Left forelimb (tissue), 1 donor: ENCODE data around the gene ARPP19.
"Not testable (repeated sequence)": the region's sequence is repeated elsewhere in the genome, so short reads cannot be mapped to it uniquely, and the experiment has no call there.

Experiments
- DNase-seq: peaks from one replicate; pipeline ENCODE4 v3.0.0-alpha.2; 2018; ENCODE audit warnings: low spot score

ARPP19 gene

DNA sequence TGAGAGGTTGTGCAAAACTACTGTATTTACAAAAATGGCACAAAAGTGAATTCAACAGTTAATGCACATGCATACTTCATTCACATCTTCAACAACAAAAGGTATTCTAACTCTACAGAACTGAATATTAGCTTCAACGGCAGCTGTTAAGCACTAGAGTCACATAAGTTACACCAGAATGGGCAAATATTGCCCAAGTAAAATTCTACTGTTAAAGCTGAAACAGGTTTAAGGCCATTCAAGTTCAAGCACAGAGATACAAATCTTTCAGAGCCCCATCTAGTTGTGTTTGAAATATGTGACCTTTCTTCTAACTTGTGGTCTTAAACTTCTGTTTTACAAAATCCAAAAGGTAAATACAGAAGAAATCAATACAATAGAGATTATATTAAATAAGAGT lies 17.6 kb downstream of the ARPP19 start:
- not testable (repeated sequence) for DNase-seq

DNA sequence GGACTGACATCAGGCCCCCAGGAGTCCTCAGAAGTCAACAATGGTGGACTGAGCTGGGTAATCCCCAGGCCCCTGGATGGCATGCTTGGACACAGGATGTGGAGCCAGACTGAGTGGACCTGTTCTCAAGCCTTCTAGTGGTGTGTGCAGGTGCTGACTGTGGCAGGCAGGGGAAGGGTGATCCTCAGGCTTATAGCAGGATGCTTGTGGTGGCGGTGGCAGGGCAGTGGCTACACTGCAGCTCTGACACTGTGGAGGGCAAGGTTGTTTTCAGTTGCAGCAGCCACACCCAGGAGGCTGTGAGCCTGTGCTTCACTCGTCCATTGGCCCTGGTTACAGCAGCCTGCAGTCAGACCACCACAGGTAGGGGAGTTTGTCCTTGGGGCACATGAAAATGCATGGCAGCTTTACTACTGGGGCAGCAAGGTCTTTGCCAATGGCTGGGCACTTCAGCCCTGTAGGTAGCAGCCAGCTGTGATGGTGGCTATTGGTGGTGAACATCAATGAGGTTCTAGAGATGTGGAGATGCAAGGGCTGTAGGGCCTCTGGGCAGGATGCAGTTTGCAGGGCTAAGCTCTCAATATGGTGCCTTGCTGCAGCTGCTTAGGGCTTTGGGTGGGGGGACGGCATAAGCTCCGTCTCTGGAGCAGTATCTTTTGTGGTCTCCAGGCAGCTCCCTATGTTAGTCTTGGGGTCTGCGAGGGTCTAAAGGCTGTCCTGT lies 22.6 kb downstream of the ARPP19 start:
- no peak for DNase-seq

DNA sequence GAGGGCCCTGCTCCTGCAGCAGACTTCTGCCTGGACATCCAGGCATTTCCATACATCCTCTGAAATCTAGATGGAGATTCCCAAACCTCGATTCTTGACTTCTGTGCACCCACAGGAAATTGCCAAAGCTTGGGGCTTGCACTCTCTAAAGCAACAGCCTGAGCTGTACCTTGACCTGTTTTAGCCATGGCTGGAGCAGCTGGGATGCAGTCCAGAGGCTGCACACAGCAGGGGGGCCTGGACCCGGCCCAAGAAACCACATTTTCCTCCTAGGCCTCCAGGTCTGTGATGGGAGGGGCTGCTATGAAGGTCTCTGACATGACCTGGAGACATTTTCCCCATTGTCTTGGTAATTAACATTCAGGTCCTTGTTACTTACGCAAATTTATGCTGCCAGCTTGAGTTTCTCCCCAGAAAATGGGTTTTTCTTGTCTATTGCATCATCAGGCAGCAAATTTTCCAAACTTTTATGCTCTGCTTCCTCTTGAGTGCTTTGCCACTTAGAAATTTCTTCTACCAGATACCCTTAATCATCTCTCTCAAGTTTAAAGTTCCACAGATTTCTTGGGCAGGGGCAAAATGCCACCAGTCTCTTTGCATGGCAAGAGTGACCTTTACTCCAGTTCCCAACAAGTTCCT lies 28.3 kb downstream of the ARPP19 start:
- DNase-seq = no peak

DNA sequence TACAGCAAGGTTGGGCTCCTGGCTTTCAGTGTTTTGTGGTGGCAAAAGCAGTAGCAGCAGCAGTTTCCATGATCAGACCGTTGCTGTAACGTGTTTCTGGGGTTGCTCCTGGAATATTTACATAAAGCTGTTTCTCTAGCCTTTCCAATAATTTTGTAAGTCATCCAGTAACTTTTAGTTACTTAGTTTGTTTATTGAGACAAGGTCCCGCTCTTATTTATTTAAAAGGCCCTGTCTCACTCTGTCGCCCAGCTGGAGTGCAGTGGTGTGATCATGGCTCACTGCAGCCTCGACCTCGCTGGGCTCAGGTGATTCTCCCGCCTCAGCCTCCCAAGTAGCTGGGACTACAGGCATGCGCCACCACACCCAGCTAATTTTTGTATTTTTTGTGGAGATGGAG lies 31.4 kb downstream of the ARPP19 start:
- no peak for DNase-seq

DNA sequence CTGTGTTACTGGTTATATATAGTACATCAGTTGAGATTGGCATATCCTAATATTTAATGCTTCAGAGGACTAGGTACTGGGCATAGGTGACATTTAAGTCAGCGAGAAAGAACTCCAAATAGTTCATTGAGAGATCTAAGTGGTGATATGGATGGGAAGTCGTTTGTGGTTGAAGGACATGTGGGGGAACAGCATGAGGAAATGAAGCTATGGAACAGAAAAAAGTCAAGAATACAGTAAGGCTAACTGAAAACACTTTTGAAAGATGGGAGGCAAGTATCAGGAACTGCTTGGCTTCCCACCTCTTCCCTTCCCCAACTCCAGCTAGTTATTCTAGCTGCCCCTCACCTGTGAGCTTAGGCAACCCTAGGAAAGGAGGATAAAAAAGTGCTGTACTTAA lies 36.4 kb downstream of the ARPP19 start:
- DNase-seq = no peak

DNA sequence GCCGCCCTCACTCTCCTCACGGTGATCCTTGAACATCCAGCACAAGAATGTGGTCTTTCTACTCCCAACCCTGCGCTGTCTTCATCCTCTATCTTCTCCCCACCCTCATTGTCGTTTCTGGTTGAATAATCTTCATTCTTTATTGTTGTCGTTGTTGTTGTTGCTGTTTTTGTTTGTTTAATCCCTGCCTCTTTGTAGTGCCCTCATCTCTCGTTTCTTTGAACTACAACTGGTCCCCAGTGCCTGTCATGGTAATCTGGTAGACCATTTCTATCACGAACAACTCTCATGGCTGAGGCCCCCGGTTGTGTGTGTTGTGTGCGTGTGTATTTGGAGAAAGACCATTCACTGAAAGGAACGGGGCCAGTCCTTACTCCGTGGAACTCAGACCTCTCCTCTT lies 38.9 kb downstream of the ARPP19 start:
- no peak for DNase-seq

DNA sequence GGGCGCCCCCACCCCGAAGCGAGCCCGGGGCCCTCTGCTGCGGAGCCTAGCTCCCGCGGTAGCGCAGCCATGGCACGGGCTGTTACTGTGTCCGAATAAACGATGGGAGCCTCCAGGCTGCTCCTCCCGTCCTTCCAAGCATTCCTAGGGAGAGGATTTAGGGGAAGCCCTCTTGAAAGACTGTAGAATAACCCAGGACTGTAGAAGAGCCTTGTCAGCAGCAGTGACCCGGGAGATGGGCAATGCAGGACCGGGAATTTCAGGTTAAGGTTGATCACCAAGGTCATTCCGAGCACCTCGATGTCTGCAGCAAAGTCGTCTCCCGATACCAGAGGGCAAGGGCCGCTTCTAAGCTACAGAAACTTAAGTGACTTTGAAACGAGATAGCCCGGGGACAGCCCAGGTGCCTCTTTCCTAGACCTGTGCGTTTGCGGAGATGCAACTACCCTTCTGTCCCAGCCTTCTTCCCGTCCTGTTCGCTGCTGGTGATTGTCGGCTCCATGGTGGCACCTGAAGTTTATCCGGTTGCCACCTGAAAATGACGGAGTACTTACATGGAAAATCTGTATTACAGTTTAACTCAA lies 39.4 kb downstream of the ARPP19 start:
- DNase-seq = no peak

DNA sequence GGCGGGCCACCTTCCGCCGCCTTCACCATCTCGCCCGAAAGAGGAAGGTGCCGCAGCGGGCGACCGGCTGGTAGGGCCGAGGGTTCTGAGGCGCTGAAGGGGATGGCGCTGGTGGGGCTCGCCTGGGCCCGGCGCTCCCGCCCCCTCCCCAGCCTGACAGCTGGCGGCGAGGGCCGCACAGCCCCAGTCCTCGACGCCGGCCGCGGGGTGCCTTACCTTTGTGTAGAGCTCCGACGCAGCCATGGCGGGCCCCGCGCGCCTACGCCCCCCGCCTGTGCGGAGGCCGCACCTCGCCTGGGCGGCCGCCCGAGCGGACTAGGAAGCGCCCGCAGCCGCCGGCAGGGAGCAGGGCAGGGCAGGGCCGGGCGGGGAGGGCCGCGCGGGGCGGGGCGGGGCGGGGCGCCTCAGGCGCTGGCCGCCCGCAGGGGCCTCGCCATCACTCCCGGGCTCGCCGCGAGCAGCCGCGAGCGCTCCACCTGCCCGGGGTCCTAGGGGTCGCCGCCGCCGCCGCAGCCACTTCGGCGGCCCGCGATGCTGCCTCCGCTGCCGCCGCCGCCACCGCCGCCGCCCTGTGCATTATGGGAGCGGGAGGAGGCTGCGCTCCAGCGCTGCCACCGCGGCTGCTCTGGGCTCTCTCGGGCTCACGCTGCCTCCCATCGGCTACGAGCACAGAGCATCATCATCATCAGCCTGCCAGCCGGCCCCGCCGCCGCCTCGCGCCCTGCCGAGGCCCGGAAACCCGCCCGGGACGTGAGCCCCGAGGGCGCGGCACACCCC lies 40.1 kb downstream of the ARPP19 start, which contains the start of gene MYO5A:
Gene MYO5A, minus strand, starts transcription at position 317 of the 777 bp plus-strand sequence. Its CDS starts 74 bp downstream, at position 243.
- DNase-seq = peak; percentile 79

DNA sequence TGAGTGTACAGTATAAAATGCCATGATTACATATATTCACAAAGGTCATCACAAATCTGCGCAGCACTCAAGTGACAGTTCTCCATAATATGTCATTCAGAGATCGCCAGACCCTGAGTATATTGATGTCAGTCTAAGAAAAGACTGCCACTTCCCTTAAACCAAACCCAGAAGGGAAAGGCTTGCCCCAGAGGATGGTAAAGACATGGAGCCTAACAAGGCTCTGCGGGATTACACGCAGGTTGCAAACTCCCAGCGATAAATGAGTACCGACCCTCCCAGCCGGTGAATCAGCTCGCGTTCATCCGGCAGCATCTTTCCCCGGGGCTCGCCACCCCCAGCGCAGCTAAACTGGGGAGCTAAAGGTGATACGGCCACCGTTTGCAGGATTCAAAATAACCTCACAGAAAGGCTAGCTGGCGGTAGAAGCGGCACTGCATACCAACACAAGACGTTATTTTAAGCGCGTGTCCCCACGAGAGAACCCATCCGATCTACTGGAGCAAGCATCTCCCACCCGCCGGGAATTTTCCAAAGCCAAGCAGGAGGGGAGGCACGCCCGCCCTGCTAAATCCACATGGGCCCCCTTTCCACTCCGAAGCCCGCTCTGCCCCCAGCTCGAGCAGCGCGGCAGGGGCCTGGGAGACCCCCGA lies 40.8 kb downstream of the ARPP19 start:
- DNase-seq = peak; percentile 70

DNA sequence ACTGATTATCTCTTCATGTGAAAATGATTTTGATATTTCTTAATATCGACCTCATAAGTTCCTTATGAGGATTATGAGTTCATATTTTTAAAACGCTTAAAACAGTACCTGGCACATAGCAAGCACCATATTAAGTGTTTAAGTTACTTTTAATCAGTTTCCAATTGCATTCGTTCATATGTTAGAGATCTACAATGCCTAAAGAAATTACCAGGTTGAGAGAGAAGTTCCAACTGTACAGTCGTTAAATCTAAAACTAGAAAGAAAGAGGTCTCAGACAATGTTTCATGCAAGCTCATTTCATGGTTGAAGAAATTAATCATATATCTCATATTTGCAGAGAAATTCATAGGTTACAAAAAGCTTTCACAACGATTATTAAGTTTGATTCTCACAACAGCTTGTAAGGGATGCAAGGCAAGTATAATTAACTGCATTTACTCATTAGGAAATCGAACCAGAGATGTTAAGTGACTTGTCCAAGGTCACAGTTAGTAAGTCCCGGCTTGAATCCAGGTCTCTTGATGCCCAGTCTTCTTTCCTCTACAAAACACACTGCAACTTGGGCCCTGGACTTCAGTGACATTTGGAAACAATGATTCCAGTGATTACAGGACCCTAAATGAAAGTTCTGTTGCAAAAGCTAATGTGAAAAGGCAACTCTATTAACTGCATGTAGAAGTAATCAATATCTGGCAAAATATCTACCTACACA lies 41.5 kb downstream of the ARPP19 start:
- DNase-seq = no peak

DNA sequence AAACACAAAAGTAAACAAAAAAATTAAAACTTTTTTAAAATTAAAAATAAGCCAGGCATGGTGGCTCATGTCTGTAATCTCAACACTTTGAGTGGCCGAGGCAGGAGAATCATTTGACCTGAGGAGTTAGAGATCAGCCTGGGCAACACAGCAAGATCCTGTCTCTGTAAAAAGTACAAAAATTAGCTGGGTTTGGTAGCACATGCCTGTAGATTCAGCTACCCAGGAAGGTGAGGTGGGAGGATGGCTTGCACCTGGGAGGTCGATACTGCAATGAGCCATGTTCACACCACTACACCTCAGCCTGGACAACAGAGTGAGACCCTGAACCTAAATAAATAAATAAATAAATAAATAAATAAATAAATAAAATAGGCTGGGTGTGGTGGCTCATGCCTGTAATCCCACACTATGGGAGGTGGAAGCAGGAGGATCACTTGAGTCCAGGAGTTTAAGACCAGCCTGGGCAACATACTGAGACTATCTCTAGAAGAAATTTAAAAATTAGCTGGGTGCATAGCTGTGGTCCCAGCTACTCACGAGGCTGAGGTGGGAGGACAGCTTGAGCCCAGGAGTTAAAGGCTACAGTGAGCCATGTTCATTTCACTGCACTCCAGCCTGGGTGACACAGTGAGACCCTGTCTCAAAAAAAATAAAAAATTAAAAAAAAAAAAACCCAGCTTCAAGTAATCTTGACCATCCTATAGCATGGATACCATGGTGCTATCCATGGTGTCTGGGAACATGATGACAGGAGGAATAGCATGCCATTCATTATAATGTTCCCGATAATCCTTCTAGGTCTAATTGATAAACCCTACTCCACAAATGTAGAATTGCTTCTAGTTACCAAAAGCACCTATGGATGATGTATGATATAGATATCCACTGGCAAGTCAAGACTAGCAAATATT lies 44.4 kb downstream of the ARPP19 start:
- DNase-seq = no peak

DNA sequence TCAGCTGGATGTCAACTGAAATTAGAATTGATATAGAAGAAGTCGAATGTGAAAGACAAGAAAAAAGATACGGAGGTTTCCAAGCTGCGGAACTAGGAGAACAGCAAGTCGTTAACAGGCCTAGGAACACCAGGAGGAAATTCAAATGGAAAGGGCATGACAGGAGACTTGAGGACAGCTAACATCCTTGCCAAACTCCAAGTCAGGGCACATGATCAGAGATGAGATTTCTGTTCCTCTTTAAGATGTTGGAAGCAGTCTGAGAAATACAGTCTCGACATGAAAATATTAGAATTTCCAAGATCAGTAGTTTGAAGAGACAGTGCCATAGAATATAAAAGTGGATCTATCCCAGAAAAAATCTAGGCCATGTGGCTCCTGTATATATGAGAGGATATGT lies 45.2 kb downstream of the ARPP19 start:
- DNase-seq = no peak

DNA sequence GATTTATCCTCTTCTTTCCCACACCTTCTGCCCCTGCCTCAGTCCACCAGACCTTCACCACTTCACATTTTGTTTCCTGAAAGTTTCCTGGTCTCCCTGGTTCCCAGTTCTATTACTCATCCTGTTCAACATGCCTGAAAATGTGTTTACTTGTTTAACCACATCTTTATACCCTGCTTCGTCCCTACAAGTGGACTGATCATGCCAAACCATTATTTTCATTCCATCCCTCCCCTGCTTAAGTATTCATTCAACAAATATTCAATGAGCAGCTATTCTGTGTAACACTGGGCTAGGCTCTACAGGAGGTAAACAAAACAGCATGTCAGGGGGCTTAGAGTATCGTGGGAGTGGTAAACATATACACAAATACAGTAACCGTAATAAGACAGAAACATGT lies 45.6 kb downstream of the ARPP19 start:
- no peak for DNase-seq

DNA sequence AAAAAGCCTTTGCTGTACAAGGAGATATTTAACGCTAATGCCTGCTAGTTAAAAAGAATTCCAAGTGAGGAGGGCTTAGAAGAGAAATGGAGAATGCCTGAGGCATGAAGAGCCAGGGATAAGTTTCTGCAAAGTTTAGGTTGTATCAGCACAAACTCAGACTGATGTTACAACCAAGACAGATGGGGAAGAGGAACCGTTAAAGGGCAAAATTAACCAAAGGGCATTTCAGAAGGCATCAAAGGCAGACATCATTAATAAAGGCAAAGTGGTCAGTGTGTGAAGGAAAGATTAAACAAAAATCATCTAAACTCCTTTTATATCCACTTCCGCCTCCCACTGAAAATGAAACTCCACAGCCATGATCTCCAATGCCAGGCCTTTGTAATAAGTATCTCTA lies 47.1 kb downstream of the ARPP19 start:
- no peak for DNase-seq

DNA sequence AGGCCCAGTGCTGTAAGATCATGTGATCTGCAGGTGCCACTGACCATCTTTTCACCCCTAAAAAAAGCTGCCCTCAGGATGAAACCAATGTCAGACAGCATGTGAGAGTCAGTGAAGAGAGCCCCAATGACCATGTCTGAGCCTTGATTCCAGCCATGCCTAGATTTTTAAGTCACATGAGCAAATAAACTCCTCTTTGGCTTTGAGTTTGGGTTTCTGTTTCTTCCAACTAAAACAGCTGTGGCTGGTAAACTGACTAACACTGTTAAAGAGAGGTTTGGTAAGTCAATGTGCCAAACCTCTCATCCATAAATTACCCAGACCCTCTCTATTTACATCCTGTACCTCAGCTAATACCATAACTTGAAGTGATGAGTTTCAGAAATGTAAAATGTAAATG lies 48.4 kb downstream of the ARPP19 start:
- DNase-seq = no peak

DNA sequence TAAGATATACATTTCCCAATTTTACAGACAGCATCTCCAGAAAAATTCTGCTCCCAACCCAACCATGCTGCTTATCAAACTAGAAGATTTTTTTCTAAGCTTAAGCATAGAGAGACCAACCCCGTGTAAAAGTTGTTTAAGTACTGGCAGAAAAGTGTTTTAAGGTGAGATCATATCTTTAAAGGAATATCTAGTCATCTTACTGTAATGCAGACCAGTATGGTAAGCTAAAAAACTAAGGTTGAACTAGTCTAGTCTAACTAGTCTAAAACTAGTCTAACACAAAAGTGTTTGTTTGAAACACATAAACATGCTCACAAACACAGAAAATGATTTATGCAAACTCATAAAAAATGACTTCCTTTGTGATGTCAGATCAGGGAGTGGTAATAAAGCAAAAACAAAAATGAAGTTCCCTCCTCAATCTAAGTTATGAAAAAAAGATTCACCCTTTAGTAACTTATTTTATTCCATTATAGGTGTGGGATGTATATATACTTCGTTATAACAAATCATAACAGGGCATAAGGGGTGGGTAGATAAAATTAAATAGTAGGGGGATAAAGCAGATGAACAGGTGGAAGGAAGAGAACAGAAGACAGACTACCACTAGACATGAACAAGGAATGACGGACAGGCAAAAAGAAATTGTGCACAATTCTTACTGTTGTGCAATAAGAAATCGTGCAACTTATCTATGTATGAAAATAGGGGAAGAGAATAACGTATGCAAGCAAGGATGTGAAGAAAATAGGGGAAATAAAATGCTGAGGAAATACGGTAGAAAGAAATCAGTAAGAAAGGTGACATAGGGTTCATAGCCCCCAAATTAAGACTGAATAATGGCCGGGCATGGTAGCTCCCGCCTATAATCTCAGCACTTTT lies 50.1 kb downstream of the ARPP19 start:
- DNase-seq = no peak

DNA sequence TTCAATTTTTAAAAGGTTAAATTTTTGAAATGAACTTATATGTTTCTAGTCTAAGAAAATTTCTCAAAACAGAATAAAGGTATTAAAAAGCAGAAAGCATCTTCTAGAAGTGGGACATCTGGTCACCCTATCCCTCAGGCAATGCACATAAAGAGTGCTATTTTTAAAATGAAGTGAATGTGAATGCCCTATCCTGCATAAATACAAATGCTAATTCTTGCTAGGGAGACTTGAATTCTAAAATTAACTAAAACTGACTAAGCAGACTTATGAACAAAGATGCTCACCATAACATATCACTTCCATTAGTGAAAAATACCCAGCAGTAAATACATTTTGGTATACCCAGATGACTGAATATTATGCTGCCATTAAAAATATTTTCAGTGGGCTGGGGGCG lies 51.8 kb downstream of the ARPP19 start:
- DNase-seq = no peak

DNA sequence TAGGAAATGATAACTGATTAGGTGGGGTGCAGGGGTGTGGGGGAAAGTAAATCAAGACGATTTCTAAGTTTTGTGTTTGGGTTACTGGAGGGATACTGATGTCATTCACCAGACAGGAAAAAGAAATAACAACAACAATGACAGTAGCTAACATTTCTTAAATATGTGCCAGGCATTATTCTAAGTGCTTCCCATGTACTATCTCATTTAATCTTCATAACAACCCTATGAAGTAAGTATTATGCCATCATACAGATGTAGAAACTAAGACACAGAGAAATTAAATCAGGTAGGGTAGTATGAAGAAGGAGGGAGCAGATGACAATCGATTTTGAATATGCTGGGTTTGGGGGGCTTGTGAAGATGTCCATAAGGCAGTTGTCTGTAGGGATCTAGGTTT lies 53.5 kb downstream of the ARPP19 start:
- DNase-seq = no peak

DNA sequence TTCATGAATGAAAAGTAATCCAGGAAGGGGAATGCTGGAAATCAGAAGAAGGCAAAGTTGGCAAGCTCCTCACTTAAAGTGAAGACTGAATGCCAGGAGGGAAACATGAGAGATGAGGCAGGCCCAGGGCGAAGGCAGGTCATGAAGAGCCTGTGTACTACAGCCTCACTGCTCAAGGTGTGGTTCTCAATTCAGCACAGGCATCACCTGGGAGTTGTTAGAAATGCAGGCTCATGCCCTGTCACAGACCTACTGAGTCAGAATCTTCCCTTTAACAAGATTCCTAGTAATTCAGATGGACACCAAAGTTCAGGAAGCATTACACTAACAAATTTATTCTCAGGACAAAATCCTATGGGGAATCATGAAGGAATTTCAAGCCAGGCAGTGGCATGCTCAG lies 54.3 kb downstream of the ARPP19 start:
- no peak for DNase-seq
